OCI-LY7 (cell line): ENCODE results near the gene PRMT2. TPM values are rescaled to one million over a fixed set of nuclear protein-coding genes. Genes with fewer than 3 reads are reported as not detected.

Experiments
- BruUV-seq: library from RNA; stranded (reverse); fragments of 400-500 nt; replicated peaks from 2 replicates; lab custom pipeline; 2021; lab: Mats Ljungman, UMichigan
- CTCF ChIA-PET: fragments of 300-600 bp; sonication (Branson Sonifier 250); formaldehyde crosslinking; loops from one replicate; lab custom pipeline; 2022; ENCODE audit warnings: antibody characterized with exemption; ENCODE audit not compliant: unreplicated experiment; lab: Charles Lee
- POLR2A ChIA-PET: fragments of 300-600 bp; sonication (Branson Sonifier 250); formaldehyde crosslinking; loops from one replicate; lab custom pipeline; 2022; ENCODE audit warnings: antibody characterized with exemption; lab: Charles Lee
- DNase-seq: peaks from one replicate; pipeline ENCODE4 v3.0.0-alpha.2; 2015; ENCODE audit warnings: low spot score
- H2AFZ ChIP-seq: fragments of 200-600 bp; sonication (generic), shearing (Covaris generic); 2 replicates; pipeline ENCODE4 v1.6.1; 2014; ENCODE audit warnings: mild to moderate bottlenecking, antibody characterized with exemption, low read length, moderate library complexity
- H3K27ac ChIP-seq: fragments of 200-600 bp; sonication (generic); 2 replicates; pipeline ENCODE4 v1.5.1; 2014; ENCODE audit warnings: mixed run types, low read depth, mild to moderate bottlenecking, moderate library complexity, low read length, inconsistent platforms; ENCODE audit not compliant: poor library complexity, severe bottlenecking
- H3K36me3 ChIP-seq: fragments of 200-600 bp; sonication (generic); 2 replicates; pipeline ENCODE4 v1.6.1; 2014; ENCODE audit warnings: mild to moderate bottlenecking, antibody characterized with exemption, low read length, moderate library complexity, mixed read lengths; ENCODE audit not compliant: insufficient read depth
- H3K4me1 ChIP-seq: fragments of 200-600 bp; sonication (generic); 2 replicates; pipeline ENCODE4 v1.5.1; 2014; ENCODE audit warnings: mild to moderate bottlenecking, low read length; ENCODE audit not compliant: insufficient read depth, poor library complexity, severe bottlenecking
- H3K4me2 ChIP-seq: fragments of 200-600 bp; sonication (generic); 2 replicates; pipeline ENCODE4 v1.6.1; 2014; ENCODE audit warnings: mild to moderate bottlenecking, low read length
- H3K4me3 ChIP-seq: fragments of 200-600 bp; sonication (generic); 2 replicates; pipeline ENCODE4 v1.5.1; 2014; ENCODE audit warnings: mild to moderate bottlenecking, low read depth, low read length; ENCODE audit not compliant: poor library complexity, severe bottlenecking
- H3K79me2 ChIP-seq: fragments of 200-600 bp; sonication (generic); 2 replicates; pipeline ENCODE4 v1.6.1; 2016; ENCODE audit warnings: low read depth, mild to moderate bottlenecking, low read length, moderate library complexity, mixed read lengths; ENCODE audit not compliant: insufficient read depth
- H3K9me2 ChIP-seq: fragments of 200-600 bp; sonication (generic); 2 replicates; pipeline ENCODE4 v1.6.1; 2016; ENCODE audit warnings: mild to moderate bottlenecking, low read length, mixed read lengths; ENCODE audit not compliant: insufficient read depth
- H3K9me3 ChIP-seq: fragments of 200-600 bp; sonication (generic); 2 replicates; pipeline ENCODE4 v1.6.1; 2014; ENCODE audit warnings: mild to moderate bottlenecking, mixed run types, low read length, mixed read lengths
- H4K20me1 ChIP-seq: fragments of 200-600 bp; sonication (generic); 2 replicates; pipeline ENCODE4 v1.6.1; 2014; ENCODE audit warnings: mild to moderate bottlenecking, antibody characterized with exemption, low read length, moderate library complexity, mixed read lengths; ENCODE audit not compliant: insufficient read depth
- CTCF ChIP-seq: fragments of 200-600 bp; sonication (generic); conservative IDR thresholded peaks from 2 replicates; pipeline ENCODE4 v1.5.1; 2014; ENCODE audit warnings: mild to moderate bottlenecking, antibody characterized with exemption, low read length, moderate library complexity, mixed read lengths
- EZH2phosphoT487 ChIP-seq: fragments of 200-600 bp; sonication (generic); IDR thresholded peaks from 2 replicates; pipeline ENCODE4 v1.6.1; 2018; ENCODE audit warnings: low read depth, borderline replicate concordance, mild to moderate bottlenecking, mixed run types, antibody characterized with exemption, low read length, moderate library complexity, mixed read lengths
- intact Hi-C: fragments of 100-400 bp; cut with micrococcal nuclease; formaldehyde crosslinking; loops from one replicate; pipeline ENCODE4 v1.10.0; 2022; ENCODE audit not compliant: unreplicated experiment
- total RNA-seq, 2 experiments: library from RNA; depleted of rRNA in 1 of 2; stranded (reverse); fragments of >200 nt in 1 of 2; shearing (Covaris generic) in 1 of 2; gene quantifications; 2 replicates each; pipeline ENCODE4 v1.2.3, GENCODE V29; 2014 to 2022

The PRMT2 gene
- total RNA-seq, 2 experiments from 2014 or later = 30.5 to 32.8 TPM

- TF ChIP-seq CTCF (no peak), EZH2phosphoT487 (no peak)
- no peaks in the 10 kb centered on the region for H3K9me3 ChIP-seq
- ChIA-PET POLR2A (no interaction called here), CTCF (no interaction called here)
- H3K36me3 ChIP-seq = no peaks in the 10 kb centered on the region
- H3K9me2 ChIP-seq = no peaks in the 10 kb centered on the region
- H3K27ac ChIP-seq = no peak overlapping the region
- H3K4me2 ChIP-seq = no peak overlapping the region
- no peaks in the 10 kb centered on the region for H3K4me1 ChIP-seq
- no peaks in the 10 kb centered on the region for H4K20me1 ChIP-seq
- no peak overlapping the region for H3K4me3 ChIP-seq
- H3K79me2 ChIP-seq = no peaks in the 10 kb centered on the region
- no TSS peak for BruUV-seq
- no peak overlapping the region for H2AFZ ChIP-seq
- intact Hi-C loops = no loop called here
- DNase-seq = no peak
Measured at GRCh38 chr21:46603228-46603627, 32.2 kb upstream of the PRMT2 start.

GRCh38 chr21:46604329-46604974 is 31.0 kb upstream of the PRMT2 start:
- TF ChIP-seq EZH2phosphoT487 (no peak), CTCF (no peak)
- ChIA-PET CTCF (no interaction called here), POLR2A (no interaction called here)
- Histone ChIP-seq H2AFZ (no peak overlapping the region), H3K4me1 (no peaks in the 10 kb centered on the region), H3K4me3 (no peak overlapping the region), H3K36me3 (no peaks in the 10 kb centered on the region), H3K27ac (no peak overlapping the region), H4K20me1 (no peaks in the 10 kb centered on the region), H3K9me2 (no peaks in the 10 kb centered on the region), H3K79me2 (no peaks in the 10 kb centered on the region), H3K9me3 (no peaks in the 10 kb centered on the region), H3K4me2 (no peak overlapping the region)
- no peak for DNase-seq
- intact Hi-C loops = no loop called here
- BruUV-seq = no TSS peak

GRCh38 chr21:46604975-46605766 is 30.3 kb upstream of the PRMT2 start, which contains the start of gene S100B:
TSS of gene S100B (minus strand) at chr21:46605082. CDS start at chr21:46602415, 2,667 bp downstream.
- DNase-seq = no peak
- CTCF ChIA-PET = no interaction called here
- Histone ChIP-seq H3K4me1 (no peaks in the 10 kb centered on the region), H3K4me3 (no peak within 1 kb of the TSS), H3K9me3 (no peaks in the 10 kb centered on the region), H3K9me2 (no peaks in the 10 kb centered on the region), H4K20me1 (no peaks in the 10 kb centered on the region), H3K27ac (no peak within 1 kb of the TSS), H3K79me2 (no peaks in the 10 kb centered on the region), H3K36me3 (no peaks in the 10 kb centered on the region), H3K4me2 (no peak within 1 kb of the TSS), H2AFZ (no peak within 1 kb of the TSS)
- intact Hi-C loops = no loop called here
- BruUV-seq = no TSS peak
- POLR2A ChIA-PET = no interaction called here
- TF ChIP-seq CTCF = no peak
